SK-N-SH (cell line): Measurements from ENCODE around the gene ZSCAN25. TPM values are rescaled to one million over a fixed set of nuclear protein-coding genes. Genes with fewer than 3 reads are reported as not detected.

Source experiments
- CTCF ChIA-PET: fragments of 300-600, 350-600 bp; formaldehyde crosslinking; extraction: SDS; loops from one replicate; lab custom pipeline; 2021; lab: Yijun Ruan, JAX
- POLR2A ChIA-PET: fragments of 350-600 bp; sonication (Branson Sonifier 250); formaldehyde crosslinking; extraction: SDS; loops from one replicate; lab custom pipeline; 2020; ENCODE audit warnings: antibody characterized with exemption, inconsistent platforms; lab: Yijun Ruan, JAX
- DNase-seq: peaks from one replicate; pipeline ENCODE4 v3.0.0; 2012
- H2AFZ ChIP-seq: fragments of 200-600 bp; sonication (generic); 2 replicates; pipeline ENCODE4 v1.8.1; 2016; ENCODE audit warnings: antibody characterized with exemption, mild to moderate bottlenecking, low read depth
- H3F3A ChIP-seq: fragments of 200-600 bp; sonication (generic); replicated peaks from 2 replicates; pipeline ENCODE3; 2016; ENCODE audit warnings: antibody characterized with exemption, mild to moderate bottlenecking; ENCODE audit not compliant: insufficient read depth
- H3K27ac ChIP-seq, 2 experiments: fragments of 200-500 bp in 1 of 2; fragments of 200-600 bp in 1 of 2; sonication (Bioruptor generic) in 1 of 2; sonication (generic), shearing (Covaris generic) in 1 of 2; 2 replicates each; pipeline versions ENCODE4 v1.5.1 to v1.6.1; 2014 to 2016; ENCODE audit warnings: low read depth in 2 of 2, inconsistent platforms in 1 of 2, low read length in 1 of 2, mild to moderate bottlenecking in 1 of 2, mixed read lengths in 1 of 2
- H3K27me3 ChIP-seq: fragments of 200-600 bp; sonication (generic), shearing (Covaris generic); 2 replicates; pipeline ENCODE4 v1.6.1; 2016; ENCODE audit warnings: mixed run types; ENCODE audit not compliant: insufficient read depth
- H3K36me3 ChIP-seq, 2 experiments: fragments of 200-500 bp in 1 of 2; fragments of 200-600 bp in 1 of 2; sonication (Bioruptor generic) in 1 of 2; sonication (generic) in 1 of 2; replicated peaks in 1 of 2; 2 replicates each; pipeline versions ENCODE3 to v1.5.1; 2014 to 2016; ENCODE audit warnings: low read length in 1 of 2, mild to moderate bottlenecking in 1 of 2; ENCODE audit not compliant: insufficient read depth in 2 of 2, control insufficient read depth in 1 of 2
- H3K4me1 ChIP-seq, 2 experiments: fragments of 200-500 bp in 1 of 2; fragments of 200-600 bp in 1 of 2; sonication (Bioruptor generic) in 1 of 2; sonication (generic), shearing (Covaris generic) in 1 of 2; 2 replicates each; pipeline versions ENCODE4 v1.5.1 to v1.6.1; 2014 to 2016; ENCODE audit warnings: low read depth in 1 of 2, low read length in 1 of 2, mixed run types in 1 of 2; ENCODE audit not compliant: insufficient read depth in 2 of 2, control insufficient read depth in 1 of 2
- H3K4me2 ChIP-seq: fragments of 200-600 bp; sonication (generic), shearing (Covaris generic); 2 replicates; pipeline ENCODE4 v1.6.1; 2017; ENCODE audit warnings: mixed run types
- H3K4me3 ChIP-seq, 2 experiments: fragments of 200-500 bp in 1 of 2; fragments of 200-600 bp in 1 of 2; sonication (Bioruptor generic) in 1 of 2; sonication (generic), shearing (Covaris generic) in 1 of 2; 2 replicates each; pipeline versions ENCODE4 v1.5.1 to v1.8.1; 2014 to 2016; ENCODE audit warnings: low read depth in 2 of 2, inconsistent platforms in 1 of 2, low read length in 1 of 2, mild to moderate bottlenecking in 1 of 2, mixed read lengths in 1 of 2, moderate library complexity in 1 of 2
- H3K79me2 ChIP-seq: fragments of 200-600 bp; sonication (generic); 2 replicates; pipeline ENCODE4 v1.8.1; 2017; ENCODE audit warnings: mild to moderate bottlenecking; ENCODE audit not compliant: insufficient read depth
- H3K9ac ChIP-seq: fragments of 200-600 bp; sonication (generic); 2 replicates; pipeline ENCODE4 v1.6.1; 2017; ENCODE audit warnings: mixed run types
- H3K9me2 ChIP-seq: fragments of 200-600 bp; sonication (generic); 2 replicates; pipeline ENCODE4 v1.6.1; 2017; ENCODE audit warnings: mixed run types
- H3K9me3 ChIP-seq: fragments of 200-600 bp; sonication (generic); 2 replicates; pipeline ENCODE4 v1.6.1; 2017; ENCODE audit warnings: mixed run types, mild to moderate bottlenecking, moderate library complexity
- H4K20me1 ChIP-seq: fragments of 200-600 bp; sonication (generic); 2 replicates; pipeline ENCODE4 v1.6.1; 2017; ENCODE audit warnings: mild to moderate bottlenecking, mixed run types; ENCODE audit not compliant: insufficient read depth
- CHD2 ChIP-seq: fragments of 150-350 bp; IDR thresholded peaks from 2 replicates; pipeline ENCODE4 v1.6.1; 2018; ENCODE audit warnings: low read length; ENCODE audit not compliant: partially characterized antibody
- GATA2 ChIP-seq: sonication (generic); formaldehyde crosslinking; IDR thresholded peaks from 2 replicates; pipeline ENCODE4 v1.5.0; 2020; ENCODE audit warnings: mild to moderate bottlenecking, missing genetic modification reagents
- MEF2A ChIP-seq: IDR thresholded peaks from 2 replicates; pipeline ENCODE4 v1.4.0; 2012; ENCODE audit warnings: low read depth, borderline replicate concordance
- NRF1 ChIP-seq: IDR thresholded peaks from 2 replicates; pipeline ENCODE4 v1.6.1; 2012; ENCODE audit warnings: low read depth, mild to moderate bottlenecking, low read length
- POLR2AphosphoS5 ChIP-seq: IDR thresholded peaks from 2 replicates; pipeline ENCODE4 v1.6.1; 2012; ENCODE audit warnings: low read depth, low read length
- SIN3A ChIP-seq: IDR thresholded peaks from 2 replicates; pipeline ENCODE4 v1.6.1; 2012; ENCODE audit warnings: low read depth, mild to moderate bottlenecking, low read length, moderate library complexity, borderline replicate concordance
- whole genome bisulfite sequencing: methylation state at CpG from one replicate; pipeline ENCODE4 v1.1.6; 2017; ENCODE audit warnings: low lambda C conversion rate; 5-methylcytosine and 5-hydroxymethylcytosine counted together
- polyA plus RNA-seq, 3 experiments: library from polyadenylated mRNA; depleted of rRNA; stranded (reverse); fragments of >200 nt; gene quantifications; 2 replicates each; pipeline ENCODE4 v1.2.3, GENCODE V29; 2012
- TF ChIP-seq, protein P1 (sequence below): IDR thresholded peaks from 2 replicates; pipeline ENCODE4 v1.4.0; 2012; ENCODE audit warnings: low read depth
- TF ChIP-seq, protein P2 (sequence below): IDR thresholded peaks from 2 replicates; pipeline ENCODE4 v1.6.1; 2012; ENCODE audit warnings: mild to moderate bottlenecking, low read depth, low read length, moderate library complexity
- TF ChIP-seq, protein P3 (sequence below): IDR thresholded peaks from 2 replicates; pipeline ENCODE4 v1.4.0; 2012; ENCODE audit warnings: low read depth, borderline replicate concordance
- TF ChIP-seq, protein P4 (sequence below): fragments of 150-350 bp; IDR thresholded peaks from 2 replicates; pipeline ENCODE4 v1.6.1; 2017; ENCODE audit warnings: antibody characterized with exemption, low read length, low read depth, borderline replicate concordance
- TF ChIP-seq, protein P5 (sequence below): fragments of 200-600 bp; sonication (generic); IDR thresholded peaks from 2 replicates; pipeline ENCODE4 v1.6.1; 2017; ENCODE audit warnings: antibody characterized with exemption, mild to moderate bottlenecking, moderate library complexity

Gene ZSCAN25
- polyA plus RNA-seq, 1 of the 3 experiments (the other 2 are of a cell fraction) = 14.9 TPM

DNA sequence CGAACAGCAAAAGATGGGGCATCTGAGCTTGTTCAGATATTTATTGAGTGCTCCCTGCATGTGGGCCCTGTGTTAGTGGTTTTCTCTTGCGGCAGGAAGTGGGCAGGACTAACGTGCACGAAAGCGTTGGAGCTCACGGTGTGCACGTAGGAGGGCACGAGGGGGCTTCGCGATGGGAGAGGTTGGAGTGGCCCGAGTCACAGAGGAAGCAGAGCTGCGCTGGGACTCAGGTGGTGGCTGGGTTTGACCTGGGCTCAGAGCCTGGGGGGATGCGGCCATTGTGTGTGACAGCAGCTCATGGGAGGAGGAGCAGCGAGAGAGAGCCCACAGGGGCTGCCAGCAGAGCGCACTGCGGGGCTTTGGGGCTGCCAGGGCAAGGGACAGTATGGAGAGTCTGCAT, 7.7 kb downstream of the ZSCAN25 start (continued):
- TF ChIP-seq, protein P1, sequence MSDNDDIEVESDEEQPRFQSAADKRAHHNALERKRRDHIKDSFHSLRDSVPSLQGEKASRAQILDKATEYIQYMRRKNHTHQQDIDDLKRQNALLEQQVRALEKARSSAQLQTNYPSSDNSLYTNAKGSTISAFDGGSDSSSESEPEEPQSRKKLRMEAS = no peak
- TF ChIP-seq POLR2AphosphoS5 = no peak
- no peak for TF ChIP-seq SIN3A

DNA sequence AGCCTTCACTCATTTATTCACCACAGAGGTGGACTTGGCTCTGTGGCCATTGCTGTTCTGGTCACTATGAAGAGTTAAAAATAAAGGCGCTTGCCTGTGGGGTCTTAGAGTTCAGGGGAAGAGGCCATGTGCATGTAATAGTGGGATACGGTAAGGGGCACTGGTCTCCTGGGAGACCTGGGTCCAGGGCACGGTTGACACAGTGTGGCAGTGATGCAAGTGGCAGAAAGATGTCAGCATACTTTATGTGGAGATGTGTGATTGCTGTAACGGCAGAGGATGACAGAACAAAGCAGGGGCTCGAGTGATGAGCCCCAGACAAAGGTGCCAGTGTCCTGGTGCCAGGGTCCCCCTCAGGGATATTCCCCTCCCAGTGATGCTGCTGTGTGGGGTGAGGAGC, 8.6 kb downstream of the ZSCAN25 start:
- ChIA-PET CTCF (no interaction called here), POLR2A (no interaction called here)
- no peak for DNase-seq
- H3K4me1 ChIP-seq = no peaks in the 10 kb centered on the region
- no peaks in the 10 kb centered on the region for H3K27me3 ChIP-seq
- no peaks in the 10 kb centered on the region for H4K20me1 ChIP-seq
- no peak overlapping the region for H3K4me3 ChIP-seq
- peaks cover 5% of the 10 kb centered on the region for H3F3A ChIP-seq
- no peak overlapping the region for H3K27ac ChIP-seq
- H3K9ac ChIP-seq = no peak overlapping the region
- H3K4me2 ChIP-seq = no peak overlapping the region
- peaks cover 71 to 95% of the 10 kb centered on the region in 2 experiments for H3K36me3 ChIP-seq
- H2AFZ ChIP-seq = no peak overlapping the region
- H3K79me2 ChIP-seq = peaks cover 16% of the 10 kb centered on the region
- WGBS = 97% methylated on average over 5 of the region's 5 CpGs
- TF ChIP-seq MEF2A (no peak), GATA2 (CRISPR knock-in tag) (no peak), CHD2 (no peak), NRF1 (no peak)
- TF ChIP-seq, protein P2, sequence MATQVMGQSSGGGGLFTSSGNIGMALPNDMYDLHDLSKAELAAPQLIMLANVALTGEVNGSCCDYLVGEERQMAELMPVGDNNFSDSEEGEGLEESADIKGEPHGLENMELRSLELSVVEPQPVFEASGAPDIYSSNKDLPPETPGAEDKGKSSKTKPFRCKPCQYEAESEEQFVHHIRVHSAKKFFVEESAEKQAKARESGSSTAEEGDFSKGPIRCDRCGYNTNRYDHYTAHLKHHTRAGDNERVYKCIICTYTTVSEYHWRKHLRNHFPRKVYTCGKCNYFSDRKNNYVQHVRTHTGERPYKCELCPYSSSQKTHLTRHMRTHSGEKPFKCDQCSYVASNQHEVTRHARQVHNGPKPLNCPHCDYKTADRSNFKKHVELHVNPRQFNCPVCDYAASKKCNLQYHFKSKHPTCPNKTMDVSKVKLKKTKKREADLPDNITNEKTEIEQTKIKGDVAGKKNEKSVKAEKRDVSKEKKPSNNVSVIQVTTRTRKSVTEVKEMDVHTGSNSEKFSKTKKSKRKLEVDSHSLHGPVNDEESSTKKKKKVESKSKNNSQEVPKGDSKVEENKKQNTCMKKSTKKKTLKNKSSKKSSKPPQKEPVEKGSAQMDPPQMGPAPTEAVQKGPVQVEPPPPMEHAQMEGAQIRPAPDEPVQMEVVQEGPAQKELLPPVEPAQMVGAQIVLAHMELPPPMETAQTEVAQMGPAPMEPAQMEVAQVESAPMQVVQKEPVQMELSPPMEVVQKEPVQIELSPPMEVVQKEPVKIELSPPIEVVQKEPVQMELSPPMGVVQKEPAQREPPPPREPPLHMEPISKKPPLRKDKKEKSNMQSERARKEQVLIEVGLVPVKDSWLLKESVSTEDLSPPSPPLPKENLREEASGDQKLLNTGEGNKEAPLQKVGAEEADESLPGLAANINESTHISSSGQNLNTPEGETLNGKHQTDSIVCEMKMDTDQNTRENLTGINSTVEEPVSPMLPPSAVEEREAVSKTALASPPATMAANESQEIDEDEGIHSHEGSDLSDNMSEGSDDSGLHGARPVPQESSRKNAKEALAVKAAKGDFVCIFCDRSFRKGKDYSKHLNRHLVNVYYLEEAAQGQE = no peak
- TF ChIP-seq, protein P3, sequence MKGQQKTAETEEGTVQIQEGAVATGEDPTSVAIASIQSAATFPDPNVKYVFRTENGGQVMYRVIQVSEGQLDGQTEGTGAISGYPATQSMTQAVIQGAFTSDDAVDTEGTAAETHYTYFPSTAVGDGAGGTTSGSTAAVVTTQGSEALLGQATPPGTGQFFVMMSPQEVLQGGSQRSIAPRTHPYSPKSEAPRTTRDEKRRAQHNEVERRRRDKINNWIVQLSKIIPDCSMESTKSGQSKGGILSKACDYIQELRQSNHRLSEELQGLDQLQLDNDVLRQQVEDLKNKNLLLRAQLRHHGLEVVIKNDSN = no peak
- TF ChIP-seq, protein P4, sequence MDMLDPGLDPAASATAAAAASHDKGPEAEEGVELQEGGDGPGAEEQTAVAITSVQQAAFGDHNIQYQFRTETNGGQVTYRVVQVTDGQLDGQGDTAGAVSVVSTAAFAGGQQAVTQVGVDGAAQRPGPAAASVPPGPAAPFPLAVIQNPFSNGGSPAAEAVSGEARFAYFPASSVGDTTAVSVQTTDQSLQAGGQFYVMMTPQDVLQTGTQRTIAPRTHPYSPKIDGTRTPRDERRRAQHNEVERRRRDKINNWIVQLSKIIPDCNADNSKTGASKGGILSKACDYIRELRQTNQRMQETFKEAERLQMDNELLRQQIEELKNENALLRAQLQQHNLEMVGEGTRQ = no peak
- TF ChIP-seq, protein P5, sequence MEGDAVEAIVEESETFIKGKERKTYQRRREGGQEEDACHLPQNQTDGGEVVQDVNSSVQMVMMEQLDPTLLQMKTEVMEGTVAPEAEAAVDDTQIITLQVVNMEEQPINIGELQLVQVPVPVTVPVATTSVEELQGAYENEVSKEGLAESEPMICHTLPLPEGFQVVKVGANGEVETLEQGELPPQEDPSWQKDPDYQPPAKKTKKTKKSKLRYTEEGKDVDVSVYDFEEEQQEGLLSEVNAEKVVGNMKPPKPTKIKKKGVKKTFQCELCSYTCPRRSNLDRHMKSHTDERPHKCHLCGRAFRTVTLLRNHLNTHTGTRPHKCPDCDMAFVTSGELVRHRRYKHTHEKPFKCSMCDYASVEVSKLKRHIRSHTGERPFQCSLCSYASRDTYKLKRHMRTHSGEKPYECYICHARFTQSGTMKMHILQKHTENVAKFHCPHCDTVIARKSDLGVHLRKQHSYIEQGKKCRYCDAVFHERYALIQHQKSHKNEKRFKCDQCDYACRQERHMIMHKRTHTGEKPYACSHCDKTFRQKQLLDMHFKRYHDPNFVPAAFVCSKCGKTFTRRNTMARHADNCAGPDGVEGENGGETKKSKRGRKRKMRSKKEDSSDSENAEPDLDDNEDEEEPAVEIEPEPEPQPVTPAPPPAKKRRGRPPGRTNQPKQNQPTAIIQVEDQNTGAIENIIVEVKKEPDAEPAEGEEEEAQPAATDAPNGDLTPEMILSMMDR = no peak
- H3K9me2 ChIP-seq = no peaks in the 10 kb centered on the region
- H3K9me3 ChIP-seq = no peaks in the 10 kb centered on the region
